GM19395 (cell line): Measurements from ENCODE around the gene GPR35.

ENCODE experiments used
- ATAC-seq: cut with Tn5 transposase; IDR thresholded peaks from one replicate; pipeline ENCODE4 v1.9.1; 2021; ENCODE audit warnings: mild to moderate bottlenecking, moderate library complexity; ENCODE audit not compliant: unreplicated experiment

GPR35 gene

GRCh38 chr2:240624950-240625621 lies at the start of gene GPR35:
GPR35 (plus strand) TSS chr2:240625480; CDS start chr2:240629953, 4,473 bp downstream.
- ATAC-seq = peak; percentile 36

GRCh38 chr2:240576036-240576435 lies 49.2 kb upstream of the GPR35 start:
- no peak for ATAC-seq

- no peak for ATAC-seq
These were observed 48.7 kb upstream of the GPR35 start for GRCh38 chr2:240576436-240577205.

- no peak for ATAC-seq
These were observed 47.8 kb upstream of the GPR35 start for GRCh38 chr2:240577281-240578109.

- ATAC-seq = no peak
These were observed 47.2 kb upstream of the GPR35 start for GRCh38 chr2:240578110-240578450.

GRCh38 chr2:240578488-240578887 lies 46.8 kb upstream of the GPR35 start:
- no peak for ATAC-seq

GRCh38 chr2:240579071-240579762 lies 46.1 kb upstream of the GPR35 start:
- no peak for ATAC-seq

- no peak for ATAC-seq
These were observed 45.3 kb upstream of the GPR35 start for GRCh38 chr2:240579771-240580614.

GRCh38 chr2:240581811-240582210 lies 43.5 kb upstream of the GPR35 start:
- ATAC-seq = no peak

GRCh38 chr2:240582781-240583180 lies 42.5 kb upstream of the GPR35 start:
- ATAC-seq = no peak

- ATAC-seq = no peak
These were observed 41.5 kb upstream of the GPR35 start for GRCh38 chr2:240583774-240584173.

GRCh38 chr2:240584486-240585031 lies 40.7 kb upstream of the GPR35 start:
- ATAC-seq = peak; percentile 59

GRCh38 chr2:240585101-240585500 lies 40.2 kb upstream of the GPR35 start:
- ATAC-seq = peak; percentile 33

- no peak for ATAC-seq
These were observed 39.5 kb upstream of the GPR35 start for GRCh38 chr2:240585681-240586197.

- peak; percentile 62 for ATAC-seq
These were observed 38.9 kb upstream of the GPR35 start, which contains the start of gene CAPN10 for GRCh38 chr2:240586198-240586918. CAPN10 (plus strand) TSS chr2:240586734; CDS start chr2:240586912, 178 bp downstream.

GRCh38 chr2:240586919-240587800 lies 38.1 kb upstream of the GPR35 start:
- peak; percentile 1 for ATAC-seq

GRCh38 chr2:240588006-240588655 lies 37.1 kb upstream of the GPR35 start:
- no peak for ATAC-seq
